ENCODE data around the gene TNFAIP3.

- no peak for TF ChIP-seq CTCF (conservative IDR thresholded peaks at IDR 0.05 in 1 of 2, IDR thresholded peaks at IDR 0.05 in 1 of 2; ENCODE audit: low read depth in 1 of 2, low read length in 2 of 2)
- TF ChIP-seq EZH2 (IDR thresholded peaks at IDR 0.05; ENCODE audit: low read length, missing control alignments): no peak
Measured at GRCh38 chr6:137843211-137843610, 23.8 kb upstream of the TNFAIP3 start.
